ENCODE results near the gene ELMO2. TPM values are rescaled to one million over a fixed set of nuclear protein-coding genes. Genes with fewer than 3 reads are reported as not detected.

Gene ELMO2
- total RNA-seq, 1 donor from 2014 or later, result 35.6 TPM

DNA sequence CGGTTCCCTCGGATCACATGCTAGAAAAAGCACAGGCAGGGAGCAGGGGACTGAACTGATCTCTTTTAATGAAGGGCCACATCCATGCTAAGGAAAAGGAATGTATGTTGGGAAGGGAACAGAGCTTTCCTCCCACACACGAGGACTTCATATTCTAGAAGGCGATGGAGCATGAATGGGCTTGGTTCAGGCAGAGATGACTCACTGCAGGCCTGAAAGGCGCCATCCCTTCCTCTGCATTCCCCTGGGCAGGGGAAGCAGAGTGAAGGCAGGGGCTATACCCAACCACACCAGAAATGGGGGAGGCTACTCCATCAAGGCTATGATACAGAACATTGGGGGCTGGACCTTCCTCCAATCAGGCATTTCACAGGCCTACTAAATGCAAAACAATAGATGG, 30.6 kb downstream of the ELMO2 start:
- no peak overlapping the region for H3K27ac Mint-ChIP-seq (ENCODE audit: unreplicated experiment)
- no peaks in the 10 kb centered on the region for H3K9me3 Mint-ChIP-seq (ENCODE audit: unreplicated experiment)
- TF ChIP-seq, protein P1, sequence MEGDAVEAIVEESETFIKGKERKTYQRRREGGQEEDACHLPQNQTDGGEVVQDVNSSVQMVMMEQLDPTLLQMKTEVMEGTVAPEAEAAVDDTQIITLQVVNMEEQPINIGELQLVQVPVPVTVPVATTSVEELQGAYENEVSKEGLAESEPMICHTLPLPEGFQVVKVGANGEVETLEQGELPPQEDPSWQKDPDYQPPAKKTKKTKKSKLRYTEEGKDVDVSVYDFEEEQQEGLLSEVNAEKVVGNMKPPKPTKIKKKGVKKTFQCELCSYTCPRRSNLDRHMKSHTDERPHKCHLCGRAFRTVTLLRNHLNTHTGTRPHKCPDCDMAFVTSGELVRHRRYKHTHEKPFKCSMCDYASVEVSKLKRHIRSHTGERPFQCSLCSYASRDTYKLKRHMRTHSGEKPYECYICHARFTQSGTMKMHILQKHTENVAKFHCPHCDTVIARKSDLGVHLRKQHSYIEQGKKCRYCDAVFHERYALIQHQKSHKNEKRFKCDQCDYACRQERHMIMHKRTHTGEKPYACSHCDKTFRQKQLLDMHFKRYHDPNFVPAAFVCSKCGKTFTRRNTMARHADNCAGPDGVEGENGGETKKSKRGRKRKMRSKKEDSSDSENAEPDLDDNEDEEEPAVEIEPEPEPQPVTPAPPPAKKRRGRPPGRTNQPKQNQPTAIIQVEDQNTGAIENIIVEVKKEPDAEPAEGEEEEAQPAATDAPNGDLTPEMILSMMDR (IDR thresholded peaks at IDR 0.05; ENCODE audit: unreplicated experiment), result no peak
- DNase-seq (ENCODE audit: low spot score), result no peak
- peaks cover 4% of the 10 kb centered on the region for H3K27me3 Mint-ChIP-seq (ENCODE audit: unreplicated experiment)
- no peak overlapping the region for H3K4me3 Mint-ChIP-seq (ENCODE audit: unreplicated experiment)
- H3K36me3 Mint-ChIP-seq (ENCODE audit: low read depth, unreplicated experiment), result peaks cover 52% of the 10 kb centered on the region
- peaks cover 19% of the 10 kb centered on the region for H3K4me1 Mint-ChIP-seq (ENCODE audit: unreplicated experiment)

DNA sequence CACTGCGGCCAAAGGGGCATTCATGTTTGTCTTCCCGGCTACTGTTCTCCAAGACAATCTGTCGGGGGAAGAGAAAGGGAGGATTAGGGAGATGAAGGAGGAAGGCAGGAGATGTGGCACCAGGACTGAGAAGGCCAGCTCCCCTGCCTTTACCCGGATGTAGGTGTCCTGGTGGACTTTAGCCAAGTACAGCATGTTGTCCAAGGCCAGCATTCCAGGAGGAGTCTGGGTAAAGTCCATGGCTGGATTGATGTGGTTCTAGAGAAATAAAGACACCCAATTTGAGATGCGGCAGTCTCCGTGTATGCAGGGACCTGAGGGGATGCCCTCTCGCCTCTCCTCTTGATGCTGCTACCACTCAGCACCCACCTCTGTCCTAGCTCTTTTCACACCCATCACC, 32.0 kb downstream of the ELMO2 start:
- peaks cover 55% of the 10 kb centered on the region for H3K36me3 Mint-ChIP-seq (ENCODE audit: low read depth, unreplicated experiment)
- H3K27me3 Mint-ChIP-seq (ENCODE audit: unreplicated experiment), result peaks cover 4% of the 10 kb centered on the region
- no peak for DNase-seq (ENCODE audit: low spot score)
- H3K27ac Mint-ChIP-seq (ENCODE audit: unreplicated experiment), result no peak overlapping the region
- TF ChIP-seq, protein P1 (IDR thresholded peaks at IDR 0.05; ENCODE audit: unreplicated experiment), result no peak
- no peaks in the 10 kb centered on the region for H3K9me3 Mint-ChIP-seq (ENCODE audit: unreplicated experiment)
- peak overlapping the region; percentile 75 for H3K4me3 Mint-ChIP-seq (ENCODE audit: unreplicated experiment)
- H3K4me1 Mint-ChIP-seq (ENCODE audit: unreplicated experiment), result peaks cover 19% of the 10 kb centered on the region

DNA sequence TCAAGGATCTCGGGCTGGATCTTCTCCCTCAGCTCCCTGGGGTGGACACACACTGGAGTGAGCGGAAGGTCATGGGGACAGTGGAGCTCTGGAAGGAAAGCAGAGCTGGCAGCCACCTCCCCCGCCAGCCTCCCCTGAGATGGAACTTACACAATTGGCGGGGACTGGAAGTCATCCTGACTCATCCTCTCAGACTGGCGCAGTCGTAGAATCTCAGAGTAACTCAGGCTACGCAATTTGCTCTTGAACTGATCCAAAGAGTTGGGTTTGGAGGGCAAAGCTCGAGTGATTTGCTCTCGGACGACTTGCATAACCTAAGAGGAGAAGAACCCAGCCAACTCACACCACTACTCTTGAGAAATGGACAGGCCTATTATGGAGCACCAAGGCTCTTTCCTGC, 34.8 kb downstream of the ELMO2 start:
- H3K9me3 Mint-ChIP-seq (ENCODE audit: unreplicated experiment), result no peaks in the 10 kb centered on the region
- H3K4me1 Mint-ChIP-seq (ENCODE audit: unreplicated experiment), result peaks cover 19% of the 10 kb centered on the region
- peaks cover 74% of the 10 kb centered on the region for H3K36me3 Mint-ChIP-seq (ENCODE audit: low read depth, unreplicated experiment)
- H3K27ac Mint-ChIP-seq (ENCODE audit: unreplicated experiment), result no peak overlapping the region
- peaks cover 3% of the 10 kb centered on the region for H3K27me3 Mint-ChIP-seq (ENCODE audit: unreplicated experiment)
- no peak for DNase-seq (ENCODE audit: low spot score)
- TF ChIP-seq, protein P1 (IDR thresholded peaks at IDR 0.05; ENCODE audit: unreplicated experiment), result no peak
- H3K4me3 Mint-ChIP-seq (ENCODE audit: unreplicated experiment), result no peak overlapping the region

DNA sequence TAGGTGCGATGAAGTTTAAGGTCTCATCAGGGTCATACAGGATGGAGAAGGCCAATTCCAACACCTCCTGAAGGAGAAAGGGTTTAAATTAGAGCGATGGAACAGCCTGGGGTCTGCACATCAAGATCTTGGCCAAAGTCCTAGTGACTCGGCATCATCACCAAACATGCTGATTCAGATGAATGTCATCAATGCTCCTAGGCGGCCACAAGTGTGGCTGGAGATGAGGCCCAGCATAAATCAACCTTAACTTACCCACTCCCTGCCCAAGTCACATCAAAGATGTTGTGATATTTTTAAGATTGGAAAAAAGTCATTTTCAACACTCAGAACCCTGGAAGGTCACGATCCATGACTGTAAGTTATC, 37.5 kb downstream of the ELMO2 start:
- H3K27me3 Mint-ChIP-seq (ENCODE audit: unreplicated experiment), result peaks cover 8% of the 10 kb centered on the region
- peak overlapping the region; percentile 19 for H3K4me3 Mint-ChIP-seq (ENCODE audit: unreplicated experiment)
- H3K9me3 Mint-ChIP-seq (ENCODE audit: unreplicated experiment), result no peaks in the 10 kb centered on the region
- peaks cover 72% of the 10 kb centered on the region for H3K36me3 Mint-ChIP-seq (ENCODE audit: low read depth, unreplicated experiment)
- TF ChIP-seq, protein P1 (IDR thresholded peaks at IDR 0.05; ENCODE audit: unreplicated experiment), result no peak
- peaks cover 19% of the 10 kb centered on the region for H3K4me1 Mint-ChIP-seq (ENCODE audit: unreplicated experiment)
- H3K27ac Mint-ChIP-seq (ENCODE audit: unreplicated experiment), result no peak overlapping the region
- no peak for DNase-seq (ENCODE audit: low spot score)

DNA sequence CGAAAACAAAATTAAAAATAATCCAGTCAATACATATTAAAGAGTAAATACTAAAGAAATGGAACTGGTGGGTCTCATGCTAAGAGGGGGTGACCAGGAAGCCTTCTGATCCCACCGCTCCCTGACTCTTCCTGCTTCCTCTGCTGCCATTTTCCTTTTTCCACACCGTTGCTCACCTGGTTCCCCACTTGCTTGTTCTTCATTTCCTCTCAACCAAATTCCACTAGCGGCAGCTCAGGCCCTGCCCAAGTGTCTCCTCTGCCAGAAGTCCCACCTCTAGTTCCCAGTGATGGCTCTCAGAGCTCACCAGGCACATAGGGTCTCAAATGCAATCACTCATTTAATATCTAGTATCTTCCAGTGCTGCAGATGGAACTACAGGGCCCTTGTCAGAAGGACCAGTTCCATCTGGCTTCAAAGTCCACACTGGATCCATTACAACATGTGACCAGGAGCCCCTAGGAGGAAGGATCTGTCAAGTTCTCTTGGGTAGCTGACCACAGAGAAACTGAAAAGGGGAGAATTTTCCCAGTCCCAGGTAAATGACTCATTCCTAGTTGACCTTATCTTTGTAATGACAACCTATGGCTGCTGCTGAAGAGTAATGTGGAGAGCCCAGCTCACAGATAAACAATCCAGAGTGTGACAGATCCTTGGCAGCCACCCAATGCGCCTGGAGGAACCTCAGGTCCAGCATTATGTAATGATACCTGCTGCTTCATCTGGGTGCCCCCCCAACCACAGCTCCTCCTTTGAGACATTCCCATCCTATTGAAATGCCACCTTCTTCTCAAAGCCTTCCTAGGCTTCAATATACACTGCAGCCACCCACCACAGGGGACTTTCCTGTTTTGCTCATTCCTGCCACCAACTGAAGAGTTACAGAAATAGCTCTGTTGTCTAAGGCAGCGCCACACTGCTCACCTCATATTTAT, 38.2 kb downstream of the ELMO2 start:
- no peak for DNase-seq (ENCODE audit: low spot score)
- H3K4me1 Mint-ChIP-seq (ENCODE audit: unreplicated experiment), result peaks cover 25% of the 10 kb centered on the region
- TF ChIP-seq, protein P1 (IDR thresholded peaks at IDR 0.05; ENCODE audit: unreplicated experiment), result no peak
- H3K36me3 Mint-ChIP-seq (ENCODE audit: low read depth, unreplicated experiment), result peaks cover 71% of the 10 kb centered on the region
- peak overlapping the region; percentile 50 for H3K27ac Mint-ChIP-seq (ENCODE audit: unreplicated experiment)
- peaks cover 12% of the 10 kb centered on the region for H3K27me3 Mint-ChIP-seq (ENCODE audit: unreplicated experiment)
- H3K9me3 Mint-ChIP-seq (ENCODE audit: unreplicated experiment), result no peaks in the 10 kb centered on the region
- peak overlapping the region; percentile 76 for H3K4me3 Mint-ChIP-seq (ENCODE audit: unreplicated experiment)
